Hepatocyte (in vitro differentiated cells): Measurements from ENCODE around the gene FOXN3. TPM values are rescaled to one million over a fixed set of nuclear protein-coding genes. Genes with fewer than 3 reads are reported as not detected.

Experiments
- DNase-seq: peaks from one replicate; pipeline ENCODE4 v3.0.0-alpha.2; 2016; ENCODE audit warnings: low spot score
- H2AFZ ChIP-seq: fragments of 200-600 bp; sonication (generic); 2 replicates; pipeline ENCODE4 v1.6.0; 2016; ENCODE audit warnings: antibody characterized with exemption, mild to moderate bottlenecking
- H3K27ac ChIP-seq: fragments of 200-600 bp; sonication (generic); 2 replicates; pipeline ENCODE4 v1.5.1; 2016; ENCODE audit warnings: mild to moderate bottlenecking
- H3K27me3 ChIP-seq: fragments of 200-600 bp; sonication (generic); 2 replicates; pipeline ENCODE4 v1.6.1; 2016
- H3K36me3 ChIP-seq: fragments of 200-600 bp; sonication (generic); replicated peaks from 2 replicates; pipeline ENCODE4 v1.5.1; 2016; ENCODE audit warnings: low read depth; ENCODE audit not compliant: insufficient read depth
- H3K4me1 ChIP-seq: fragments of 200-600 bp; sonication (generic); 2 replicates; pipeline ENCODE4 v1.5.1; 2016; ENCODE audit warnings: mild to moderate bottlenecking, moderate library complexity; ENCODE audit not compliant: insufficient read depth
- H3K4me2 ChIP-seq: fragments of 200-600 bp; sonication (generic); 2 replicates; pipeline ENCODE4 v1.6.0; 2016
- H3K4me3 ChIP-seq: fragments of 200-600 bp; sonication (generic); 2 replicates; pipeline ENCODE4 v1.5.1; 2016; ENCODE audit warnings: mild to moderate bottlenecking
- H3K79me2 ChIP-seq: fragments of 200-600 bp; sonication (generic); 2 replicates; pipeline ENCODE4 v1.6.0; 2017; ENCODE audit warnings: mild to moderate bottlenecking
- H3K9me2 ChIP-seq: fragments of 200-600 bp; sonication (generic); replicated peaks from 2 replicates; pipeline ENCODE4 v1.6.0; 2017; ENCODE audit warnings: mild to moderate bottlenecking; ENCODE audit not compliant: insufficient read depth
- H3K9me3 ChIP-seq: fragments of 200-600 bp; sonication (generic); 2 replicates; pipeline ENCODE4 v1.5.1; 2016; ENCODE audit warnings: low read depth, mild to moderate bottlenecking
- H4K20me1 ChIP-seq: fragments of 200-600 bp; sonication (generic); 2 replicates; pipeline ENCODE4 v1.6.0; 2016; ENCODE audit warnings: mild to moderate bottlenecking; ENCODE audit not compliant: insufficient read depth, poor library complexity, severe bottlenecking
- EZH2 ChIP-seq: fragments of 200-600 bp; sonication (generic); IDR thresholded peaks from 2 replicates; pipeline ENCODE4 v1.6.1; 2016; ENCODE audit warnings: antibody characterized with exemption, mild to moderate bottlenecking, borderline replicate concordance
- EZH2phosphoT487 ChIP-seq: fragments of 200-600 bp; sonication (generic); IDR thresholded peaks from one replicate; pipeline ENCODE4 v1.6.1; 2018; ENCODE audit warnings: antibody characterized with exemption, mild to moderate bottlenecking, low read depth, moderate library complexity; ENCODE audit not compliant: unreplicated experiment, severe bottlenecking
- WGBS: methylation state at CpG from one replicate; pipeline ENCODE4 v1.1.6; 2016; ENCODE audit warnings: low lambda C conversion rate; ENCODE audit errors: missing lambda C conversion rate; 5-methylcytosine and 5-hydroxymethylcytosine counted together
- polyA plus RNA-seq: library from polyadenylated mRNA; unstranded; fragments of >200 nt; fragmentation: Nextera tagmentation; extraction: Ambion mirVana; gene quantifications from 2 replicates; pipeline ENCODE4 v1.2.1, GENCODE V29; 2016
- total RNA-seq: library from RNA; depleted of rRNA; stranded (reverse); fragments of >200 nt; gene quantifications from 2 replicates; pipeline ENCODE4 v1.2.3, GENCODE V29; 2014
- TF ChIP-seq, protein P1 (sequence below): fragments of 200-600 bp; sonication (generic); IDR thresholded peaks from 2 replicates; pipeline ENCODE4 v1.5.1; 2016; ENCODE audit warnings: antibody characterized with exemption, mild to moderate bottlenecking; ENCODE audit not compliant: poor library complexity

Gene FOXN3
- total and polyA plus RNA-seq, 2 experiments from 2014 or later = 42.2 to 47.6 TPM

DNA sequence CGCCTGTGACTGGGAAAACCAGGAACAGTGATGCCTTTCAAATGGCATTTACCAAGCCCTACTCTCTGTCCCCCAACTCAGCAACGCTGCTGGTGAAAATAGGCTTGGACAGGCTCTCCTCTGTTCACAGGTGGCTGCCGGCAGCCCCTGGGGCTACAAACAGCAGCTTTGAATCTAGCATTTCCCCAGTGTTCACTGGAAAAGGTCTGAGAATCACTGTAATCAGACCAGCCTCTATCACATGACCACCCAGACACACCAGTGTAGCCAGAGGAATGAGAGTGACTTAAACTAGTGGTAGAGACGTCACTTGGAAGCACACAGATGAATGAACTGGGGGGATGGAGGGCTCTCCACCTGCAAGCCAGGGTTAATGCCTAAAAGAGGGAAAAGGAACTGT, 151.8 kb downstream of the FOXN3 start:
- no peak for TF ChIP-seq EZH2phosphoT487
- TF ChIP-seq, protein P1, sequence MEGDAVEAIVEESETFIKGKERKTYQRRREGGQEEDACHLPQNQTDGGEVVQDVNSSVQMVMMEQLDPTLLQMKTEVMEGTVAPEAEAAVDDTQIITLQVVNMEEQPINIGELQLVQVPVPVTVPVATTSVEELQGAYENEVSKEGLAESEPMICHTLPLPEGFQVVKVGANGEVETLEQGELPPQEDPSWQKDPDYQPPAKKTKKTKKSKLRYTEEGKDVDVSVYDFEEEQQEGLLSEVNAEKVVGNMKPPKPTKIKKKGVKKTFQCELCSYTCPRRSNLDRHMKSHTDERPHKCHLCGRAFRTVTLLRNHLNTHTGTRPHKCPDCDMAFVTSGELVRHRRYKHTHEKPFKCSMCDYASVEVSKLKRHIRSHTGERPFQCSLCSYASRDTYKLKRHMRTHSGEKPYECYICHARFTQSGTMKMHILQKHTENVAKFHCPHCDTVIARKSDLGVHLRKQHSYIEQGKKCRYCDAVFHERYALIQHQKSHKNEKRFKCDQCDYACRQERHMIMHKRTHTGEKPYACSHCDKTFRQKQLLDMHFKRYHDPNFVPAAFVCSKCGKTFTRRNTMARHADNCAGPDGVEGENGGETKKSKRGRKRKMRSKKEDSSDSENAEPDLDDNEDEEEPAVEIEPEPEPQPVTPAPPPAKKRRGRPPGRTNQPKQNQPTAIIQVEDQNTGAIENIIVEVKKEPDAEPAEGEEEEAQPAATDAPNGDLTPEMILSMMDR = no peak
- no peak for TF ChIP-seq EZH2
- Histone ChIP-seq H3K36me3 (no peaks in the 10 kb centered on the region), H3K9me3 (no peaks in the 10 kb centered on the region), H3K9me2 (no peaks in the 10 kb centered on the region), H4K20me1 (peaks cover 12% of the 10 kb centered on the region), H3K4me1 (no peaks in the 10 kb centered on the region), H3K4me2 (no peak overlapping the region), H3K79me2 (peaks cover 80% of the 10 kb centered on the region), H3K27ac (no peak overlapping the region), H2AFZ (no peak overlapping the region), H3K4me3 (no peak overlapping the region), H3K27me3 (no peaks in the 10 kb centered on the region)
- DNase-seq = no peak
- 85% methylated on average over 4 of the region's 4 CpGs for WGBS

DNA sequence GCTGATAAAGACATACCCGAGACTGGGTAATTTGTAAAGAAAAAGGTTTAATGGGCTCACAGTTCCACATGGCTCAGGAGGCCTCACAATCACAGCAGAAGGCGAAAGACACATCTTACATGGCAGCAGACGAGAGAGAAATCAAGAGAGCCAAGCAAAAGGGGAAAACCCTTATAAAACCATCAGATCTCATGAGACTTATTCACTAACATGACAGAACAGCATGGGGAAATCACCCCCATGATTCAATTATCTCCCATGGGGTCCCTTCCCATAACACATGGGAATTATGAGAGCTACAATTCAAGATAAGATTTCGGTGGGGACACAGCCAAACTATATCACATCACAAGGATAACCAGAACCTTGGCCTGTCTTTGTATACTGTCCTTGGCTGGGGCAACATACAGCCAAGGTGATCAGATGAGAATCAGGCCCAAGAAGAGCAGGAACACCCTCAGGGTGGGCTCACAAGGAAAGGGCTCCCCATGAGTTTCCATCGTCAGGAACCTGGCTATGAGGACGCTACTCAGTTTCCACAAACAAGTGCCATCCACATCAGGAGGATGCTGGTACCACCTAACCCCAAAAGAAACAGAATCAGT, 152.7 kb downstream of the FOXN3 start:
- Histone ChIP-seq H3K27ac (no peak overlapping the region), H3K9me3 (no peaks in the 10 kb centered on the region), H3K79me2 (peaks cover 78% of the 10 kb centered on the region), H3K36me3 (no peaks in the 10 kb centered on the region), H3K4me1 (no peaks in the 10 kb centered on the region), H3K9me2 (no peaks in the 10 kb centered on the region), H2AFZ (no peak overlapping the region), H3K27me3 (no peaks in the 10 kb centered on the region), H3K4me3 (no peak overlapping the region), H3K4me2 (no peak overlapping the region), H4K20me1 (peaks cover 12% of the 10 kb centered on the region)
- TF ChIP-seq, protein P1 = no peak
- no peak for TF ChIP-seq EZH2phosphoT487
- TF ChIP-seq EZH2 = no peak
- WGBS = 92% methylated on average over 6 of the region's 6 CpGs
- DNase-seq = no peak

DNA sequence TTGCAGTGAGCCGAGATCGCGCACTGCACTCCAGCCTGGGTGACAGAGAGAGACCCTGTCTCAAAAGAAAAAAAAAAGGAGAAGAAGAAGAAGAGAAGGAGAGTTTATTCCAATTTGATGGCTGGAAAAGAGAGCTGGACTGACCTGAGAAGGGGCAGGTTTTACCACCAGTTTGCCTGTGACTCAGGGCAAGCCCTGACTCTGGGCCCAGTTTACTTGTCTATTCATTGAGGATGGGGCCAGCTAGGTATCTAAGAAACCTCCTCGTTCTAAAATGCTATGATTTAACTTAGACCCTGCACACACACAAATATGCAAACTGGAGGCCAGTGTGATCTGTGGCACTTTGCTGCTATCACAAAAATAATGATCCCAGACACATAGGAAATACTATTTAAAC, 155.0 kb downstream of the FOXN3 start:
- TF ChIP-seq EZH2 = no peak
- no peak for TF ChIP-seq EZH2phosphoT487
- TF ChIP-seq, protein P1 = no peak
- no peaks in the 10 kb centered on the region for H3K9me2 ChIP-seq
- H3K4me3 ChIP-seq = no peak overlapping the region
- WGBS = 97% methylated on average over 4 of the region's 4 CpGs
- H3K79me2 ChIP-seq = peaks cover 71% of the 10 kb centered on the region
- H2AFZ ChIP-seq = no peak overlapping the region
- H3K27me3 ChIP-seq = no peaks in the 10 kb centered on the region
- no peaks in the 10 kb centered on the region for H3K9me3 ChIP-seq
- peaks cover 10% of the 10 kb centered on the region for H4K20me1 ChIP-seq
- H3K4me1 ChIP-seq = no peaks in the 10 kb centered on the region
- H3K36me3 ChIP-seq = no peaks in the 10 kb centered on the region
- H3K27ac ChIP-seq = no peak overlapping the region
- no peak for DNase-seq
- no peak overlapping the region for H3K4me2 ChIP-seq

DNA sequence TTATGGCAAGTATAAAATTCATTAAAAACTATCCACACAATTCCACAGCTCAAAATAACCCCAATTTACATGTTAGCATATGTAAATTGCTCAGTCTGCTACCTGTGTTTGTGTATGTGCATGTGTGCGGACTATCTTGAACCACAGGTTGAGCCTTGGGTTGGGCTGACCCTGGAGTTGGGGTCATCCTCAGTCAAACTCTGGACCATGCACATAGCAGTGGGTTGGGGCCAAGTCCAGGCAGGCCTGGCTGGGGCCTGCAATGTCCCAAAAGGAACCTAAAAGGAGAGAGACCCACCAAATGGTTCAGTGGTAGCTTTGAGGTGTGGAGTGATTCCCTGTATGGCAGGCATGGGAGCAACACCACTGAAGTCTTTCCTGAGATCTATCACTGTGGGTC, 156.1 kb downstream of the FOXN3 start:
- H3K36me3 ChIP-seq = no peaks in the 10 kb centered on the region
- peaks cover 70% of the 10 kb centered on the region for H3K79me2 ChIP-seq
- H3K4me3 ChIP-seq = no peak overlapping the region
- WGBS = 95% methylated on average over 1 of the region's 1 CpG
- TF ChIP-seq EZH2 = no peak
- TF ChIP-seq, protein P1 = no peak
- no peak for TF ChIP-seq EZH2phosphoT487
- no peaks in the 10 kb centered on the region for H3K9me2 ChIP-seq
- no peak overlapping the region for H3K4me2 ChIP-seq
- no peaks in the 10 kb centered on the region for H3K27me3 ChIP-seq
- H3K9me3 ChIP-seq = no peaks in the 10 kb centered on the region
- H3K27ac ChIP-seq = no peak overlapping the region
- no peaks in the 10 kb centered on the region for H3K4me1 ChIP-seq
- no peak for DNase-seq
- H2AFZ ChIP-seq = no peak overlapping the region
- peaks cover 10% of the 10 kb centered on the region for H4K20me1 ChIP-seq
